GM11168 (cell line): ENCODE measurements around the gene SMYD3.

Source experiments
- in situ Hi-C: fragments of 300-500 bp; cut with MboI; formaldehyde crosslinking; loops from one replicate; pipeline ENCODE4 v1.12.0; 2022; ENCODE audit warnings: low sequenced_read_pairs; ENCODE audit not compliant: unreplicated experiment

SMYD3 gene

DNA sequence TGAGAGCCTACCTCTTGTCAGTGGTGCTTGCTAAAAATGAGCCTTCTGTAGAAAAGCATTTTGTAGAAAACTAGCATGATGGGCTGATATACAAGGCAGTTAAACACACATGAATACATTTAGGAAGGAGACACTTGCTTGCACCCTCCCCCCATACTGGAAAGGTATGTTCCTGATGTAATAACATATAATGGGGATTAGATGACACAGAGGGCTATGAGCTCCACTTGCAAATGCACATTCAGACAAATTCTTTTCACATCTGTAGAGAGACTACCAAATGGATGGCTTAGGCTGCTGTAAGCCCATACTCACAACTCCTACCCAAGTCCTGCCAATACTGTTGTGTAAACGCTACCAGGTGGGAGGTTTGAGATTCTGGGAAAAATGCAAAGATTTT, 634.0 kb downstream of the SMYD3 start:
- in situ Hi-C loops: no loop called here

DNA sequence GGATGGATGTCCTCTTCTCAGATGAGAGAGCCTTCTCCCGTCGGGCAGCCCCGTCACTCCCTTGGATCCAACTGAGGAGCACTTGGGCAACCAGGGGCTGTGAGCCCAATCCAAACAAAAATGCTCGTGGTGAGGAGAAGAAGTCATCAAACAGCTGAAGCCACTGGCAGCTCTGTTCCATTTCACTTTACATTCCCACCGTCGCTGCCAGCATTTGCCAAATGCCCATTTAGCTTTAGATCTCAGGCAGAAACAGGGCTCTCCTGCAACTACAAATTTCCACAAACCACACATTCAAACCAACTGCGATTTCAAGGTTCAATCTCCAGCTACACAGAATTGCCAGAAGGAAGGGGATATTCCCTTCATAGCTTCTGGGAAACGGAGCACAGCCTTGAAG, 634.6 kb downstream of the SMYD3 start:
- in situ Hi-C loops: no loop called here

DNA sequence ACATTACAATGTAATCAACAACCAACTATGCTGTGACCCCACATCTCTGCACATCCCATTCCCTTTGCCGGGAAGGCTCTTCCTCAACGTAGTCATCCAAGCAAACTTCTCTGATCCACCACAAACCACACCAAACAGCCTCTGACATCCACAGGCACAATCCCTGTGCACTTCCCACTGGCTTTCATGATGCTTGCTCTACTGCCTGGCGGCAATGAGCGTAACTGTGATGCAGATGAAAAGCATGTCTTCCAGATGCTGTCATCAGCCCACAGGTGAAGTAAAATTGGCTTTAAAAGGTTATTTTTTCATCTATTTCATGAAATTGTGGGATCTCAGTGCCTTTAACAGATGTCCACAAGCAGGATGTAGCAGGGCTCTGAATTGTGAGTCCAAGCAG, 635.2 kb downstream of the SMYD3 start:
- in situ Hi-C loops: no loop called here

DNA sequence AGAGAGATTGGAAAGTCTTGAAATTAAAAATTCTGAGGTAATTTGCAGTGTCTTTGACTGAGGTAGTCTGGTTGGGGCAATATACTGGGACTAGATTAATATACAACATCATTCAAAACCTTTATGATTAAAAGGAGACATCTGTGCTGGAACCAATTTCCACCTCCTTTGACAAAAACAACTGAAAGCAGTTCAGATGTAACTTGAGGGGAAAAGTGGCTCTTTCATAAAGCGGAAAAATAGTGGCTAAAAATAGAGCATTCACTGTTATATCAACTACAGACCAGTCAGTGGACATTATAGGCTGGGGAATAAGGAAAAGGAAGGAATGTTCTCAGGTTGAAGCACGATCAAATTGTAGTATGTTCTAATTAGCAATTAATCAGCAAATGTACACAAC, 635.9 kb downstream of the SMYD3 start:
- in situ Hi-C loops: no loop called here

DNA sequence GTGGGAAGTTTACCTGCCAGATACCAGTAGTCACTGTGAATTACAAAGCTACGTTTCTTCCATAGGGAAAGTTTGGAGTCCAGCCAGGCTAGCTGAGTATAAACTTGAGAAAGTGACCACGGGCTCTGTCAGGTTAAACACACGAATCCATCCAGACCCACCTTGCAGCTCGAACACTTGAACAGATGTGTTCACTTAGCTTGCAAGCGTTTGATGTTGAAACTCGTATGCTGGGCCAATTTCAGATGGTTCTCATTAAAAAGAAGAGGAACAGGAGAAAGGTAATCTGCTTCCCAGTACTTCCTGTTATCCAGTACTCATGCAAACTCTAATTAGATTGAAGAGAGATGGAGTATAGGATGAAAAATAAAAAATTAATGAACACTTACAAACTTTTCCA, 636.4 kb downstream of the SMYD3 start:
- in situ Hi-C loops: no loop called here

DNA sequence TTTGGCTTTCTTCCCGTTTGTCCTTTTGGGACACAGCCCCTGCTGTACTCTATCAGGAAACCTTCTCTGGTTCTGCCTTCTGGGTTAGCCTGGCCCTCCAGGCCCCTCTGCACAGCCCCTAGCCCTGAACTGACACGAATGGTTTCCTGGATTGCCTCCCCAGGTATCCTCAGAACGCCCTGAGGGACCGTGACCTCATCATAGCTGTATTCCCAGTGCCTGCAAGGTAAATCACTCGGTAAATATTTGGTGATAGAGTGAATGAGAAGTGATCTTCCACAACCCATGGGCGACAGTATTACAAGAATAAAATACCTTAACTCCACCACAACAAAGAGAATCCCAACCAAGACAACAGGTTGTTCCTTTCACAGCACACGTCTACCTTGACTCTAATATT, 637.2 kb downstream of the SMYD3 start:
- in situ Hi-C loops: no loop called here

DNA sequence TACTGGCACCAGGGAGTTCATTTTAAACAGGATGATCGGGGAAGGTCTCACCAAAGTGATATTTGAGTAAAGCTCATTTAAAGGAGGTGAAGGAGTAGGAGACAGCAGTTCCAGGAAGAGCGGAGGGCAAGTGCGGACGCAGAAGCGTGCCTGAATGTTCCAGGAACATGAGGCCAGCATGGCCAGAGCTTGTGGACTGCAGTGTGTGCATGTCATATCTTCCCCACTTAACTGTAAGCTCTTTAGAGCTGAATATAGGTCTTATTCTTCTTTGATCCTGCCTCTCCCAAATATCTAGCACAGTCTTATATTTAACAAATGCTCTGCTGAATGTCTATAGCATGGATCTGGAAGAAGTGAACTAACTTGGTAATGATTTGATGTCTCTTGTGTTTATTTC, 639.3 kb downstream of the SMYD3 start:
- in situ Hi-C loops: no loop called here

DNA sequence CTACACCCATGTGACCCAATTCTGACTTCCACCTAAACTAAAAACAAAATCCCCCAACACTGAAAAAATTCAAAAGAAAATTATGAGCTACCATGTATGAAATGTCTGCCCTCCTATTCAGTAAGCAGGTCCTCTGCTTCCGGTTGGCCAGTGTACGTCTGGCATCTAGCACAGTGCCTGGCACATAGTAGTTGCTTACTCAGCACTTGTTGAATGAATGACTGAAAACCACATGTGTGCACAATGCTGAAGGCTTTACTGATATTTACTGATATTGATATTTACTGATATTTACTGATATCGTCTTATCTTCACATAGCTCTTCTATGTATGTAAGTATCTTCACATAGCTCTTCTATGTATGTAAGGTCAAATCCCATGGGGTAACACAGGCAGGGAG, 642.2 kb downstream of the SMYD3 start:
- in situ Hi-C loops: no loop called here

DNA sequence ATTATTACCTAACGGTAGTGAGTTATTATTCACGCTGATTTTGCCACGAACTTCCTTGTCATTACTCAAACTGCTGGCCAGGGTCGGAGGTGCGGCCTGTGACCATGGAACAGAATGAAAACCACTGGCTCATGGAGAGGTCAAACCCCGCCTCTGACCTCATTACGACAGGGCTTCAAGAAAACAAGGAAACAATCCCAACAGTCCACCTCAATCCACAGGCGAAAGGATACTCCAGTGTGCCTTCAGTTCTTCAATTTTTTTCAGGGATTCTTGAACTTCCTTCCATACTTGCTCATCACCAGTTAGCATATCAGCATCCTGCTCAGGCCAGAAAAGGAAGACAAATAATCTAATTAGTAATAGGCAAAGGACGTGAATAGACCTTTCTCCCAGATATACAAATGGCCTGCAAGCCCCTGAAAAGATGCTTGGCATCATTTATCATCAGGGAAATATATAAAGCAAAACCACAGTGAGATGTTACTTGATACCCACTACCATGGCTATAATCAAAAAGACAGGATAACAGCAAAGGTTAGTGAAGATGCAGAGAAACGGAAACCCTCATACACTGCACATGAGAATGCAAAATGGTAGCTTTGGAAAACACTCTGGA, 643.4 kb downstream of the SMYD3 start:
- in situ Hi-C loops: no loop called here

DNA sequence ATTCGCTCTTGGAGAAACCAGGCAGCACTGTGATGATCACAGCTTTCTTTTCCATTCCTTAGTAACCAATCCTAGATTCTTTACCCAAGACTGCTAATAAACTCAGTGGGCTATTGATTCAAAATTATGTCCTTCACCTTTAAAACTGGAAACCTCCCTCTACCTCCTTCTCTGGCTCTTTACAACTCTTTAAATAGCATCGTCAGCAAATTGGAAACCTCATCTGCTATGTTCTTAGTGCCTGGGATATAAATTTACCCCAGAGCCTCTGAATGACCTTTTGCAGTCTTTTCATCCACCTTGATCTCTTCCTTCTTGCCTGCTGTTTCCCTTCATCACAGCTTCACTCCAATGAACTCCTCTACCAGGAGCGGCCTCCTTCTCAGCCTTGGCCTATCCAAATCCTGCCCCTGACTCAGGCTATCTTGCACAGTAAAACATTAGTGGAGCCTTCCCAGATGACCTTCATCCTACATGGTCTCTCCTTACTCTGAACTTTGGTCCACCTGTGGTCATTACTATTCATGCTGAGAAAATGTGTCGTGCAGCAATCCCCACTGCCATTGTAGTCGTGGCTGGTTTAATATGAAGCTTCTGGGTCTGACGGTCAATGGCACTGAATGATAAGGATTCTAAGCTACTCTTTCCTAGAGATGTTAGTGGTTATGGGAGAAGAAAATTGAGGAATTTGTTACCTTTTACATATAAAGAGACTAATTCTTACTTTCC, 644.1 kb downstream of the SMYD3 start:
- in situ Hi-C loops: no loop called here

DNA sequence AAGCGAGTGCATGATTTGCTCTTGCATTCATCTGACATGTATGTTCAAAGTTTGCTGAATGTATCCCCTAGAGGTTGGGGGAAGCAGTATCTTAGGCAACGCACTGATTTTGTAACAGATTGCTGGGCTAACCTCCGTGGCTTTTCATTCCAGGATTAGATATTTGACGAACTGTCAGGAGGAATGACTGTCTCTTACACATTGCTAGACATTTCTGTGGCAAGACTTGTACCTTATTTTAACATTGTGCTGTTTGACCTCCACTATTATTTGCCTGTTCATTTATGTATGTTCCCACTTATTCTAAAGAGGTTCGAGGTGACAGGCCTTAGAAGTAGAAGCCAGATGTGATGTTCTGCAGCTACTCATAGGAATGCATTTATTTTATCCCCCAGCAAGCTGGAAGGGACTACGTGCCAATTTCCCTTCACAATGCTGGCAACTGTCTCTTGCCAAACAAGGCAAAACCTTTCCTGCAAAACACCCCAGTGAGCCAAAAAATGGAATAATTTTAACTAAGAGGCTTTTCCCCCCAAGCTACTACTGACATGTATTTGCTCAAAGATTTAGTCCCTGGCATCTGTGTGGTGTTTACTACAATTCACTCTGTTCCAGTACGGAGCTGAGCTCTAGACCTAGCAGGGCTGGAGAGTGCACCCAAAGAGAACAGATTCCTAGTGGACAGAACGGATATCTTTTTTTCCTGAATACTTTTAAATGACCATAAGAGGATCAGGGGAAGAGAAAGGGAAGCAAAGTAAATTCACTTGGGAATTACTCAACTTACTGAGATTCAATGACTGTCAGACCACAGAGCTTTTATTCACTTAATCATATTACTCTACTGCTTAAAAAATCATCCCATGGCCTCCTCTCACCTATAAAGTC, 646.2 kb downstream of the SMYD3 start:
- in situ Hi-C loops: no loop called here

DNA sequence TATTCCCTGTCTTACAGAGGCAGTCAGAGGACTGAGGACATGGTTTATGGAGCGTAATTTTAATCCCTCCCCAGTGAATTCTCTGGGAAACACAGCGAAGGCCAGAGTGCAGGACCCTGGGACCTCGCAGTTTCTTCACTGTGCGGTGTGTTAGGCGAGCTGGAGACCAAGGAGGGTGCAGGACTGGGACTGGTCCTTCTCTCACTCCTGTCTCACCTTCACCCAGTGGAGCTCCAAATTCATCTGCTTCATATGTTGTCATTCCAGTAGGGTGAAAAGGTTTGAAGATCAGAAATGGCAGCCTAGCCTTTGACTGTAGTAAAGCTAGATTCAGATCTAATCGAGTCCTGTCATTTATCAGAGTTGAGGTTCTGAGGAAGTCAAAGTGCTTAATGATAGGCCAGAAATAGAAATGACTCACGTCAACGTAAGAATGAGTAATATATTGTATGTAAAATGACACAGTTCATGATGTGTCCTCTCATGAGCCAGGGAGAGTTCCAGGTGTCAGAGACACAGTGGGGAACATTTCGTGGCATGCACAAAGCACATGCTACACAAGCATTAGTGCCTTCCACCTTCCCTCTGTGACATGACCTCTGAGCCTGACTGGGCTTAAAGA, 647.5 kb downstream of the SMYD3 start:
- in situ Hi-C loops: no loop called here

DNA sequence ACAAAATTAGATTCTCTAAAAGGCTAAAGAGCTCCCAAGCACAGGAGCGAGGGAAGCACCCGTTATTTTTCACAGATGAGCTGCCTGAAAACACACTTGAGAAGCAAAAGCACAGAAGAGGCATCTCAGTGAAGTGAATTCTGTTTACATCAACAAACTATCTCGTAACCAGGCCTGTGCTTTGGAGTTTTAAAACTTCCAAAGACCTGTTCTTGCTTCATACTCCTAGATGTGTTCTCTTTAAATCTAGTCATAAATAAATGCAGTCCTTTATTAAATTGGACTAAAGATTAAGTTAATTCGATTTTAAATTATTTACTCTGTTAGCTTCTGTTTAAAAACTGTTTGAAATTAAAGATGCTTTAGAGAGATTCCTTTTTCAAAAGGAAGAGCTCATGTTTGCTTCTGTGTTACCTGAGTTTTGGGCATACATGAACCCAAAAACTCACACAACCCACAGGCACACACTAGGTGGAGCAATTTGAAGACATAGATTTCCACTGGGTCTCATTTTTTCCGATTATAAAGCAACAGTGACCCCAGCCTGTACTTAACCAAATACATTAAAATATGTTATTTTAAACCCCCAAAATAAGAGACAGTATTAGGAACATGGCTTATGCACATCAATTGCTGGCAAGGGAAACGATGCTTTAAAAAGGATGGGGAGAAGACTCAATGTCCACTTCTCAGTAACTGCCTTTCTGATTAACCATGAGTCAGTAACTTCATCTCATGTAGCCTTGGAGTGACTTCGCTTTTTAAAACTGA, 648.2 kb downstream of the SMYD3 start:
- in situ Hi-C loops: no loop called here

DNA sequence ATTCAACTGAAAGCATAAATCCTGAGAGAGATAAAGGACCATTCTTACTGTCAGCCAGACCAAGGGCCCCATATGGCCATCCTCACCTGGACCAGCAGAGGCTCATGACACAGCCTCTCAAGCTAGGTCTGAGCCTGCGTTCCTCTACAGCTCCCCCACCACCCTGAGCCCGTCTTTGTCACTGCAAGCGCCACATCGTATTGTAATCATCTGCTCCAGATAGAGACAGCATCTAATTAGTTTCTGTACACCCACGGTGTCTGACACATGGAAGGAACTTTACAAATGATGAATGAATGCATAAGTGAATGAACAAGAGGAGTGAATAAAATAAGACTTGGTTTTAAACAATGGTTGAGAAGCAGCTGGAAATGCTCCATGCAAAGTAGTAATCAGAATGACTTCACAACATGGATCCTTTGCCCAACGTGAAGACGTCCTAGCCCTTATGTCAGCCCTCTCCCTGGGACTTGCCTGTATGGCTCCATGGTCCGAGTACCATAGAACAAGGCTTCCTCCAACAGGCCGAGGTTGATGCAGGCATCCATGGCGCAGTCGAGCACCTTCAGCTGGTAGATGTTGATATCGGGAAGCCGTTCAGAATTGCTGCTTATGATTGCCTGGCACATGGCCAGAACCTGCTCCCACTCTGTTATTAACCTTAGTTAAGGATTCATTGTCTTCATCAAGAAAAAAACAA, 648.9 kb downstream of the SMYD3 start:
- in situ Hi-C loops: no loop called here

DNA sequence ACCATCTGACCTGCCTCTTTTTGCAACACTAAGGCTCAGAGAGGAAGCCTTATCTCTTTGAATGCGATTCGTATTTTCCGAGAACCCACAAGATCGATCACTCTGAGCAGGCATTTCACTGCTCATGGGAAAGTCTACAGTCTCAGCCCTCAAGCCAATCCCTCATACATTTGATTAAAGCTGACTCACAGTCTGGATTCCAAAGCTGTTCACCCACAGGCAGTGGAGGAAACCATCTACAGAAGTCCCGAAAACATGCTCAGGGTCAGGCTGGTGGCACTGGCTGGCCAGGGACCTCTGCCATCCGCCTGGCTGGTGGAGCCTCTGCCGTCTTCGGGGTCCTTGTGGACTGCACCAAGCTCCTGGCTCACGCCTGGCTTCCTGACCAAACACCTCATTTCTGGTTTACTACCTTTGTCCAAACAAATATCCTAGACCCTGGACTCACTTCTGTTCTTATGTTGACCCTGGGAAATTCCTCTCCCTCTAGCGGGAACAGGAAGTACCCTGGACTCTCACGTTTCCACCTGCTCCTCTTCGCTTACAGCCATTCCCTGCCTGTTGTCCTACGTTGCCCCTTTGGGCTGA, 650.0 kb downstream of the SMYD3 start:
- in situ Hi-C loops: no loop called here

DNA sequence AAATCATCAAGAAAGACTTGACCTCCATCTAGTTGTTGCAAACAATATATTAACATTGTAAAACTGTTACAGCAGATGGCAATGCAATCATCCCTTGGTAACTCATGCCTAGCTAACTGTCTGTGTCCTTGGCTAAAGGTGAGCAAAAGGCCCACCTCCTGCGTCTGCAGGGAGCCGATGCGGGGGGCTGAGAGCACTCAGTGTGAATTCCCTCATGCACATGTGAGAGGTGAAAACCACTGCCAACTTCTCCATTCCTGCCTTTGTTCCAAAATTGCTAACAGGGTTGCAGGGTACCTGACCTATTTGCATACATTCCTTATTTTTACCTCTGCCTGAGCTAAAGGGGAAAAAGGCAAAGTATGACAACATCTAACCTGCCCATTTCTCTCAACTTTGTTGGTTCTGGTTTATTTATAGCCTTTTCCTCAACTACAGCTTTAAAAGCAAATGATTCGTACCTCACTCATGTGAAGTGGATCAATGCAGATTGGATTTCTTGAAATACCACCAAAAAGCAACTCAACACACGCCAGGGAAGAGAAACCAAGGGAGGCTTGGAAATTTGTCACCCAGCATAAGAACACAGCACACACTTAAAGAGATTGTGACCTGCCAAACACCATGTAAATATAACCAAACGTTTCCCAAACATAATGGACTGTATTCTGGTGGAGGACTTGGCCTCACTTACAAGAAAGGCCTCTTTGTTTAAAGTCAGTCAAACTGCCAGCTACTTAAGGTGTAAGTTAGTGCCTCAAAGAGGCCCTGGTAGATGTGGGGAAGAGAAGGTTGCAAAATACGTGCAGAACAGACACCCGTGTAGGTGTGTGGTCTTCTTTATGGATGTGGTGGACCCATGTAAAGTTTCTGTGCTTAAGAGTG, 651.0 kb downstream of the SMYD3 start:
- in situ Hi-C loops: no loop called here

DNA sequence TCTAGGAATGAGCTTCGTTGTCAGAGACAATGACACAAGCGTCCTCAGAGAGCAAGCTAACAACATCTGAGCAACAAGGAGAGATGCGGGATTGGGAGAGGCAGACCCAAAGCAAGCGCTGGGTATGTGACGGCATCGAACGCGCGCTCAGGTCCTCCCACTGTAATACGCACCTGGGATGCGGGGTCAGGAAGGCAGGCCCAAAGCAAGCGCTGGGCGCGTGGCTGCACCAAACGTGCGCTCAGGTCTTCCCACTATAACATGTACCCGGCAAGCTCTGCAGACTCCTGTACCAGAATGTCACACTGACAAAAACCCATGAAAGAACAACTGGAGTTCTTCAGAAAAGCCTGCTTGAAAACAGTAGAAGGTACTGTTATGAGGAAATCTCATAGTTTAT, 653.8 kb downstream of the SMYD3 start:
- in situ Hi-C loops: no loop called here

DNA sequence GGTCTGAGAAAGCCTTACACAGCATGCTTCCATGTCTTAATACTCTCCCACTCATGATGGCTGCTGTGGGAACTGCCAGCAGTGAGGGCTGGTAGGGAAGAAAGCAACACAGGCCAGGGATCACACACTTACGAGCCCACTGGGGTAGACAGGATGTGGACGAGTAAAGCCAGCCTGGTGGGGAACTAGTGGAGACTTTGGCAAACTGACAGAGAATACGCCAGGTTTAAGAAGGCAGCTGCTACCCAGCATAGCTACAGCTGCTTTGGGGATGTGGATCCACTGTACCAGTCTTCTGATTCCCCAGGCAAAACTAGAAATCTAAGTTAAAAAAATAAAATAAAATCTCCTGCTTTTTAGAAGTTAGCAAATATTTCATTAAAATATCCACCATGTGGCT, 664.0 kb downstream of the SMYD3 start:
- in situ Hi-C loops: no loop called here
